Liver (tissue), 3 donors: Measurements from ENCODE around the gene DCX.

Source experiments
- CTCF ChIP-seq: fragments of 150-350 bp; IDR thresholded peaks from 2 replicates; pipeline ENCODE4 v1.5.1; 2017; ENCODE audit warnings: improper control_type of control experiment, low read depth, low read length; ENCODE audit not compliant: missing input control
- GABPA ChIP-seq, 2 donors: IDR thresholded peaks in 1 of 2; conservative IDR thresholded peaks in 1 of 2; 2 replicates each; pipeline ENCODE4 v1.6.1; 2016; ENCODE audit warnings: antibody characterized with exemption in 2 of 2, mild to moderate bottlenecking in 1 of 2, moderate library complexity in 1 of 2
- JUND ChIP-seq, 2 donors: IDR thresholded peaks; 2 replicates each; pipeline ENCODE4 v1.6.1; 2016; ENCODE audit warnings: antibody characterized with exemption in 2 of 2
- MAX ChIP-seq: IDR thresholded peaks from 2 replicates; pipeline ENCODE4 v1.6.1; 2016; ENCODE audit warnings: antibody characterized with exemption
- RAD21 ChIP-seq, 2 donors: IDR thresholded peaks; 2 replicates each; pipeline ENCODE4 v1.6.1; 2016; ENCODE audit warnings: antibody characterized with exemption in 2 of 2, mild to moderate bottlenecking in 2 of 2
- RXRA ChIP-seq, 2 donors: IDR thresholded peaks; 2 replicates each; pipeline ENCODE4 v1.6.1; 2017 to 2018; ENCODE audit warnings: antibody characterized with exemption in 2 of 2, mild to moderate bottlenecking in 1 of 2
- SP1 ChIP-seq: IDR thresholded peaks from 2 replicates; pipeline ENCODE4 v1.6.1; 2018; ENCODE audit warnings: antibody characterized with exemption, mild to moderate bottlenecking
- TAF1 ChIP-seq: conservative IDR thresholded peaks from 2 replicates; pipeline ENCODE4 v1.6.1; 2016; ENCODE audit warnings: antibody characterized with exemption, mild to moderate bottlenecking
- YY1 ChIP-seq: IDR thresholded peaks from 2 replicates; pipeline ENCODE4 v1.6.1; 2016; ENCODE audit warnings: antibody characterized with exemption, mild to moderate bottlenecking
- ZBTB33 ChIP-seq: IDR thresholded peaks from 2 replicates; pipeline ENCODE4 v1.6.1; 2016; ENCODE audit warnings: antibody characterized with exemption
- TF ChIP-seq, protein P1 (sequence below): IDR thresholded peaks from 2 replicates; pipeline ENCODE4 v1.6.1; 2016; ENCODE audit warnings: antibody characterized with exemption, mild to moderate bottlenecking
- TF ChIP-seq, protein P2 (sequence below): IDR thresholded peaks from 2 replicates; pipeline ENCODE4 v1.6.1; 2016; ENCODE audit warnings: antibody characterized with exemption
- donor health status: healthy.
- donor health status: healthy.

- TF ChIP-seq CTCF: no peak
- TF ChIP-seq, protein P1, sequence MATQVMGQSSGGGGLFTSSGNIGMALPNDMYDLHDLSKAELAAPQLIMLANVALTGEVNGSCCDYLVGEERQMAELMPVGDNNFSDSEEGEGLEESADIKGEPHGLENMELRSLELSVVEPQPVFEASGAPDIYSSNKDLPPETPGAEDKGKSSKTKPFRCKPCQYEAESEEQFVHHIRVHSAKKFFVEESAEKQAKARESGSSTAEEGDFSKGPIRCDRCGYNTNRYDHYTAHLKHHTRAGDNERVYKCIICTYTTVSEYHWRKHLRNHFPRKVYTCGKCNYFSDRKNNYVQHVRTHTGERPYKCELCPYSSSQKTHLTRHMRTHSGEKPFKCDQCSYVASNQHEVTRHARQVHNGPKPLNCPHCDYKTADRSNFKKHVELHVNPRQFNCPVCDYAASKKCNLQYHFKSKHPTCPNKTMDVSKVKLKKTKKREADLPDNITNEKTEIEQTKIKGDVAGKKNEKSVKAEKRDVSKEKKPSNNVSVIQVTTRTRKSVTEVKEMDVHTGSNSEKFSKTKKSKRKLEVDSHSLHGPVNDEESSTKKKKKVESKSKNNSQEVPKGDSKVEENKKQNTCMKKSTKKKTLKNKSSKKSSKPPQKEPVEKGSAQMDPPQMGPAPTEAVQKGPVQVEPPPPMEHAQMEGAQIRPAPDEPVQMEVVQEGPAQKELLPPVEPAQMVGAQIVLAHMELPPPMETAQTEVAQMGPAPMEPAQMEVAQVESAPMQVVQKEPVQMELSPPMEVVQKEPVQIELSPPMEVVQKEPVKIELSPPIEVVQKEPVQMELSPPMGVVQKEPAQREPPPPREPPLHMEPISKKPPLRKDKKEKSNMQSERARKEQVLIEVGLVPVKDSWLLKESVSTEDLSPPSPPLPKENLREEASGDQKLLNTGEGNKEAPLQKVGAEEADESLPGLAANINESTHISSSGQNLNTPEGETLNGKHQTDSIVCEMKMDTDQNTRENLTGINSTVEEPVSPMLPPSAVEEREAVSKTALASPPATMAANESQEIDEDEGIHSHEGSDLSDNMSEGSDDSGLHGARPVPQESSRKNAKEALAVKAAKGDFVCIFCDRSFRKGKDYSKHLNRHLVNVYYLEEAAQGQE: no peak
- TF ChIP-seq TAF1: no peak
- TF ChIP-seq, protein P2, sequence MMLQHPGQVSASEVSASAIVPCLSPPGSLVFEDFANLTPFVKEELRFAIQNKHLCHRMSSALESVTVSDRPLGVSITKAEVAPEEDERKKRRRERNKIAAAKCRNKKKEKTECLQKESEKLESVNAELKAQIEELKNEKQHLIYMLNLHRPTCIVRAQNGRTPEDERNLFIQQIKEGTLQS: no peak
- TF ChIP-seq ZBTB33: no peak
- no peak for TF ChIP-seq YY1
- no peak for TF ChIP-seq SP1
- TF ChIP-seq RAD21 (IDR thresholded peaks at IDR 0.05): no peak
- no peak for TF ChIP-seq RXRA (IDR thresholded peaks at IDR 0.05)
- no peak for TF ChIP-seq JUND (IDR thresholded peaks at IDR 0.05)
- no peak for TF ChIP-seq GABPA (IDR thresholded peaks at IDR 0.05 in 1 of 2, conservative IDR thresholded peaks at IDR 0.05 in 1 of 2)
- TF ChIP-seq MAX: no peak
Measured at GRCh38 chrX:111308039-111308438, 104.0 kb downstream of the DCX start.
